ENCODE data around the gene HDHD3. TPM values are rescaled to one million over a fixed set of nuclear protein-coding genes. Genes with fewer than 3 reads are reported as not detected.
"Not testable (repeated sequence)": the region's sequence is repeated elsewhere in the genome, so short reads cannot be mapped to it uniquely, and the experiment has no call there.

The HDHD3 gene
- total RNA-seq, 4 donors from 2014 or later = 56.1 to 258 (median 237) TPM

DNA sequence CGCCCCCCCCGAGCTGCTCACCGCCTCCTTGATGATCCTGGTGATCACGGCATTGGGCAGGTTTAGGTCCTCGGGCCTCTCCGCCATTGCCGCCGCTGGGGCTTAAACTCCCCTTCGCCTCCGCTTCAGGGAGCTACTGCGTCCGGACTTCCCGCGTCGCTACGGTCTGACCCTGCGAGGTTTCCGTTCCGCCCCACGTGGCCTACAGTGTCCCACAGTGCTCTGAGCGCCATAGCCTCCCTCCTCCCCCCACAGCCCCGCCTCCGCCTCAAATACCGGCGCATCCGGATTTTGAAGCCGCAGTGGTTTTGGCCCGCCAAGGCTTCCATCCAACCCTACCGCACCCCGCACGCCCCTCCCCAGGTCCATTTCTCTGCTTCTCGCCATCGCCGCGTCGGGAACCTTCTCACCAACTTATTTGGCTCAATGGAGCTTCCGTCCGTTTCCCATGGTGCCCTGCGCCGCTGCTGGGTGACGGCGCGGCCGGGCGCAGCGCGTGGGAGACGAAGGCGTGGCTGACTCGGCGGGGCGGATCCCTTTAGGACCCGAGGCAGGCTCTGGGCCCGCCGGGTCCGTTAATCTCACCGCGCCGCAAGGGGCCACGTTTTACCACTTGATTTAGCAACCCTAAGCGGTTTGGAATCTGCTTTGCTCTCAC is 33.5 kb upstream of the HDHD3 start, which contains the start of the genes C9orf43 and POLE3:
C9orf43 (plus strand) TSS at position 541 of the 658 bp plus-strand sequence. CDS start 2,747 bp downstream, outside the sequence.
POLE3 (minus strand) TSS at position 469 of the 658 bp plus-strand sequence; CDS start at position 87, 382 bp downstream.
- peak; percentile 91 to 97 (median 96) for DNase-seq
- no peaks in the 10 kb centered on the region for H3K27me3 ChIP-seq
- peaks cover 0 to 15% (median 0%) of the 10 kb centered on the region in 3 donors for H3K36me3 ChIP-seq
- H3K4me3 ChIP-seq = peak within 1 kb of the TSS; percentile 67 to 90 (median 82)
- peaks cover 0 to 20% (median 5%) of the 10 kb centered on the region in 4 donors for H3K4me1 ChIP-seq
- peak; percentile 38 to 54 for TF ChIP-seq POLR2A (IDR thresholded peaks at IDR 0.05)
- TF ChIP-seq, protein P1, sequence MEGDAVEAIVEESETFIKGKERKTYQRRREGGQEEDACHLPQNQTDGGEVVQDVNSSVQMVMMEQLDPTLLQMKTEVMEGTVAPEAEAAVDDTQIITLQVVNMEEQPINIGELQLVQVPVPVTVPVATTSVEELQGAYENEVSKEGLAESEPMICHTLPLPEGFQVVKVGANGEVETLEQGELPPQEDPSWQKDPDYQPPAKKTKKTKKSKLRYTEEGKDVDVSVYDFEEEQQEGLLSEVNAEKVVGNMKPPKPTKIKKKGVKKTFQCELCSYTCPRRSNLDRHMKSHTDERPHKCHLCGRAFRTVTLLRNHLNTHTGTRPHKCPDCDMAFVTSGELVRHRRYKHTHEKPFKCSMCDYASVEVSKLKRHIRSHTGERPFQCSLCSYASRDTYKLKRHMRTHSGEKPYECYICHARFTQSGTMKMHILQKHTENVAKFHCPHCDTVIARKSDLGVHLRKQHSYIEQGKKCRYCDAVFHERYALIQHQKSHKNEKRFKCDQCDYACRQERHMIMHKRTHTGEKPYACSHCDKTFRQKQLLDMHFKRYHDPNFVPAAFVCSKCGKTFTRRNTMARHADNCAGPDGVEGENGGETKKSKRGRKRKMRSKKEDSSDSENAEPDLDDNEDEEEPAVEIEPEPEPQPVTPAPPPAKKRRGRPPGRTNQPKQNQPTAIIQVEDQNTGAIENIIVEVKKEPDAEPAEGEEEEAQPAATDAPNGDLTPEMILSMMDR (IDR thresholded peaks at IDR 0.05) = no peak
- no peaks in the 10 kb centered on the region for H3K9me3 ChIP-seq
- H3K27ac ChIP-seq = peak within 1 kb of the TSS; percentile 92 to 97 (median 95)

- no peak for DNase-seq
- H3K36me3 ChIP-seq = peaks cover 0 to 15% (median 0%) of the 10 kb centered on the region in 3 donors
- H3K4me3 ChIP-seq = peak overlapping the region; percentile 67 to 90 (median 82)
- peak overlapping the region; percentile 92 to 97 (median 95) for H3K27ac ChIP-seq
- no peaks in the 10 kb centered on the region for H3K27me3 ChIP-seq
- peaks cover 0 to 20% (median 5%) of the 10 kb centered on the region in 4 donors for H3K4me1 ChIP-seq
- TF ChIP-seq, protein P1 (IDR thresholded peaks at IDR 0.05) = no peak
- no peak for TF ChIP-seq POLR2A (IDR thresholded peaks at IDR 0.05)
- no peaks in the 10 kb centered on the region for H3K9me3 ChIP-seq
Observed at GRCh38 chr9:113409883-113410206, 33.1 kb upstream of the HDHD3 start.

- H3K4me3 ChIP-seq = peak overlapping the region; percentile 67 to 90 (median 82)
- TF ChIP-seq POLR2A (IDR thresholded peaks at IDR 0.05) = no peak
- TF ChIP-seq, protein P1 (IDR thresholded peaks at IDR 0.05) = no peak
- peak overlapping the region; percentile 92 to 97 (median 95) for H3K27ac ChIP-seq
Observed at GRCh38 chr9:113409481-113409880, 32.7 kb upstream of the HDHD3 start.

DNA sequence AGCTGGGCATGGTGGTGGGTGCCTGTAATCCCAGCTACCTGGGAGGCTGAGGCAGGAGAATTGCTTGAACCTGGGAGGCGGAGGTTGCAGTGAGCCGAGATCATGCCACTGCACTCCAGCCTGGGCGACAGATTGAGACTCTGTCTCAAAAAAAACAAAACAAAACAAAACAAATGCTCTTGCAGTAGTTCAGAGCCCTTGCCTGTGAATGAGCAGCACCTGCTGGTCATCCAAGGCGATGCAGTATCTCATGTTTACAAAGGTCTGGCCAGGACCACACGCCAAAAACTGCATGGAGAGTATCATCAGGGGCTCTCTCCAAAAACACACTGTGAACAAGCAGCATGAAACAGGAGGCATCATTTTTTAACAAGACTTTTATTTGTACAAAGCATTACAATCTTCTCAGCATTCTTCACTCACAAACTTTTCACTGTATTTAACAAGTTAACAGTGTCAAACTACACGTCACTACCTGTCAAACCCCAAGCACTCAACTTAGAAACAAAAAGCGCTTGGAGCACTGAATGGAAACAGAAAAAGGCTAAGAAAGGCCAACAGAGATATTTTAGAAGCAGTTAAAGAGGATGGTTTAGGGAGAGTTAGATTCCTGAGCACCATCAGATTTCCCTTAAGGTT is 30.2 kb upstream of the HDHD3 start:
- TF ChIP-seq, protein P1 (IDR thresholded peaks at IDR 0.05) = peak; percentile 29 to 92 (median 79)
- not testable (repeated sequence) for H3K4me3 ChIP-seq, H3K27ac ChIP-seq

More at GRCh38 chr9:113409481-113409880, 32.7 kb upstream of the HDHD3 start:
- Histone ChIP-seq H3K4me1 (peaks cover 0 to 20% (median 5%) of the 10 kb centered on the region in 4 donors), H3K36me3 (peaks cover 0 to 15% (median 0%) of the 10 kb centered on the region in 3 donors), H3K9me3 (no peaks in the 10 kb centered on the region), H3K27me3 (no peaks in the 10 kb centered on the region)
- no peak for DNase-seq

DNA sequence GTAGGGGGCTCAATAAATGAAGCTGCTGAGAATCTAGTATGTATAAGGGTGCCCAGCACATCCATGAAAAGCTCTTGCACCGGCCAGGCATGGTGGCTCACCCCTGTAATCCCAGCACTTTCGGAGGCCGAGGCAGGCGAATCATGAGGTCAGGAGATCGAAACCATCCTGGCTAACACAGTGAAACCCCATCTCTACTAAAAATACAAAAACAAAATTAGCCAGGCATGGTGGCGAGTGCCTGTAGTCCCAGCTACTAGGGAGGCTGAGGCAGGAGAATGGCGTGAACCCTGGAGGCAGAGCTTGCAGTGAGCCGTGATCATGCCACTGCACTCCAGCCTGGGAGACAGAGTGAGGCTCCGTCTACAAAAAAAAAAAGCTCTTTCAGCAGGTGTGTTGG is 29.6 kb upstream of the HDHD3 start:
- H3K36me3 ChIP-seq = peaks cover 0 to 15% (median 0%) of the 10 kb centered on the region in 3 donors
- peaks cover 0 to 25% (median 7%) of the 10 kb centered on the region in 4 donors for H3K4me1 ChIP-seq
- H3K27ac ChIP-seq, DNase-seq, H3K27me3 ChIP-seq, H3K4me3 ChIP-seq, H3K9me3 ChIP-seq: not testable (repeated sequence)

More for the DNA sequence above, 30.2 kb upstream of the HDHD3 start:
- Histone ChIP-seq H3K4me1 (peaks cover 0 to 20% (median 5%) of the 10 kb centered on the region in 4 donors), H3K36me3 (peaks cover 0 to 15% (median 0%) of the 10 kb centered on the region in 3 donors)
- H3K9me3 ChIP-seq, H3K27me3 ChIP-seq: not testable (repeated sequence)
- peak; percentile 56 to 85 (median 67) for DNase-seq

GRCh38 chr9:113403646-113404045 is 26.9 kb upstream of the HDHD3 start:
- Histone ChIP-seq H3K4me3 (no peak overlapping the region), H3K4me1 (peaks cover 0 to 31% (median 9%) of the 10 kb centered on the region in 4 donors), H3K9me3 (no peaks in the 10 kb centered on the region), H3K36me3 (peaks cover 0 to 12% (median 0%) of the 10 kb centered on the region in 3 donors), H3K27ac (no peak overlapping the region), H3K27me3 (no peaks in the 10 kb centered on the region)
- DNase-seq = no peak
- TF ChIP-seq POLR2A (IDR thresholded peaks at IDR 0.05) = no peak
- TF ChIP-seq, protein P1 (IDR thresholded peaks at IDR 0.05) = no peak
